ENCODE data around the gene UBA1.

UBA1 gene

GRCh38 chrX:47226071-47226470, 32.4 kb downstream of the UBA1 start:
- Histone ChIP-seq H3K27me3 (ENCODE audit: insufficient read depth, low read length, poor library complexity) (no peaks in the 10 kb centered on the region), H3K4me2 (ENCODE audit: insufficient read depth, low read length) (no peak overlapping the region), H3K79me2 (ENCODE audit: insufficient read depth, low read length) (peaks cover 21% of the 10 kb centered on the region), H3K9ac (ENCODE audit: low read depth, low read length) (no peak overlapping the region), H3K27ac (ENCODE audit: low read length) (no peak overlapping the region), H3K4me3 (ENCODE audit: low read depth in 1 of 2, low read length in 2 of 2) (no peak overlapping the region), H3K4me1 (ENCODE audit: insufficient read depth, low read length) (peaks cover 6% of the 10 kb centered on the region; the same call in 1 of the 2 replicates), H3K36me3 (ENCODE audit: insufficient read depth, low read length) (peaks cover 80% of the 10 kb centered on the region), H2AFZ (ENCODE audit: low read depth, low read length) (no peak overlapping the region), H3K9me3 (ENCODE audit: insufficient read depth, low read length, severe bottlenecking) (no peaks in the 10 kb centered on the region), H4K20me1 (ENCODE audit: insufficient read depth, low read length) (peaks cover 30% of the 10 kb centered on the region)
- ATAC-seq (ENCODE audit: insufficient read depth, low read depth) = no peak
- TF ChIP-seq CTCF (IDR thresholded peaks at IDR 0.05; ENCODE audit: borderline replicate concordance, extremely low read depth, low read length, poor library complexity, severe bottlenecking) (no peak), EZH2 (IDR thresholded peaks at IDR 0.05; ENCODE audit: borderline replicate concordance, low read depth, low read length, severe bottlenecking) (no peak)
- no peak for DNase-seq

GRCh38 chrX:47226531-47227333, 33.1 kb downstream of the UBA1 start:
- Histone ChIP-seq H4K20me1 (ENCODE audit: insufficient read depth, low read length) (peaks cover 24% of the 10 kb centered on the region), H2AFZ (ENCODE audit: low read depth, low read length) (no peak overlapping the region), H3K9ac (ENCODE audit: low read depth, low read length) (no peak overlapping the region), H3K79me2 (ENCODE audit: insufficient read depth, low read length) (peaks cover 14% of the 10 kb centered on the region), H3K27ac (ENCODE audit: low read length) (no peak overlapping the region), H3K27me3 (ENCODE audit: insufficient read depth, low read length, poor library complexity) (no peaks in the 10 kb centered on the region), H3K36me3 (ENCODE audit: insufficient read depth, low read length) (peaks cover 74% of the 10 kb centered on the region), H3K4me2 (ENCODE audit: insufficient read depth, low read length) (no peak overlapping the region), H3K4me3 (ENCODE audit: low read depth in 1 of 2, low read length in 2 of 2) (no peak overlapping the region), H3K9me3 (ENCODE audit: insufficient read depth, low read length, severe bottlenecking) (no peaks in the 10 kb centered on the region), H3K4me1 (ENCODE audit: insufficient read depth, low read length) (peaks cover 4% of the 10 kb centered on the region; the same call in 1 of the 2 replicates)
- no peak for TF ChIP-seq EZH2 (IDR thresholded peaks at IDR 0.05; ENCODE audit: borderline replicate concordance, low read depth, low read length, severe bottlenecking)
- no peak for TF ChIP-seq CTCF (IDR thresholded peaks at IDR 0.05; ENCODE audit: borderline replicate concordance, extremely low read depth, low read length, poor library complexity, severe bottlenecking)
- ATAC-seq (ENCODE audit: insufficient read depth, low read depth) (no peak), DNase-seq (no peak)

GRCh38 chrX:47227334-47227583, 33.6 kb downstream of the UBA1 start:
- H3K4me3 ChIP-seq (ENCODE audit: low read depth in 1 of 2, low read length in 2 of 2) = no peak overlapping the region
- no peak overlapping the region for H3K4me2 ChIP-seq (ENCODE audit: insufficient read depth, low read length)
- no peaks in the 10 kb centered on the region for H3K27me3 ChIP-seq (ENCODE audit: insufficient read depth, low read length, poor library complexity)
- H3K9ac ChIP-seq (ENCODE audit: low read depth, low read length) = no peak overlapping the region
- peaks cover 18% of the 10 kb centered on the region for H4K20me1 ChIP-seq (ENCODE audit: insufficient read depth, low read length)
- H2AFZ ChIP-seq (ENCODE audit: low read depth, low read length) = no peak overlapping the region
- peaks cover 9% of the 10 kb centered on the region for H3K79me2 ChIP-seq (ENCODE audit: insufficient read depth, low read length)
- peaks cover 7% of the 10 kb centered on the region for H3K4me1 ChIP-seq (ENCODE audit: insufficient read depth, low read length)
- H3K36me3 ChIP-seq (ENCODE audit: insufficient read depth, low read length) = peaks cover 68% of the 10 kb centered on the region
- ATAC-seq (ENCODE audit: insufficient read depth, low read depth) (no peak), DNase-seq (no peak)
- TF ChIP-seq EZH2 (IDR thresholded peaks at IDR 0.05; ENCODE audit: borderline replicate concordance, low read depth, low read length, severe bottlenecking) (no peak), CTCF (IDR thresholded peaks at IDR 0.05; ENCODE audit: borderline replicate concordance, extremely low read depth, low read length, poor library complexity, severe bottlenecking) (no peak)
- no peak overlapping the region for H3K27ac ChIP-seq (ENCODE audit: low read length)
- no peaks in the 10 kb centered on the region for H3K9me3 ChIP-seq (ENCODE audit: insufficient read depth, low read length, severe bottlenecking)

Measured in DND-41 (cell line).